Body of pancreas (tissue), 4 donors: ENCODE measurements around the gene GCNT2.

Experiments used
- CTCF ChIP-seq, 7 experiments: fragments of 450-650 bp in 4 of 7; fragments of 200-600 bp in 3 of 7; sonication (generic) in 3 of 7; IDR thresholded peaks; one replicate each; pipeline ENCODE4 v1.5.1; 2016 to 2019; ENCODE audit warnings: antibody characterized with exemption in 7 of 7
- POLR2A ChIP-seq, 3 donors: fragments of 450-650 bp; IDR thresholded peaks; one replicate each; pipeline ENCODE4 v1.6.1; 2016; ENCODE audit warnings: antibody characterized with exemption in 3 of 3, mild to moderate bottlenecking in 2 of 3

- no peak for TF ChIP-seq CTCF (IDR thresholded peaks at IDR 0.05)
- TF ChIP-seq POLR2A (IDR thresholded peaks at IDR 0.05) = no peak
Observed at GRCh38 chr6:10668126-10668917, 147.2 kb downstream of the GCNT2 start.
